GM03348 (cell line): ENCODE data around the gene ABCF2.

Experiments
- DNase-seq: peaks from one replicate; pipeline ENCODE4 v3.0.0; 2012; ENCODE audit warnings: low spot score

The ABCF2 gene

DNA sequence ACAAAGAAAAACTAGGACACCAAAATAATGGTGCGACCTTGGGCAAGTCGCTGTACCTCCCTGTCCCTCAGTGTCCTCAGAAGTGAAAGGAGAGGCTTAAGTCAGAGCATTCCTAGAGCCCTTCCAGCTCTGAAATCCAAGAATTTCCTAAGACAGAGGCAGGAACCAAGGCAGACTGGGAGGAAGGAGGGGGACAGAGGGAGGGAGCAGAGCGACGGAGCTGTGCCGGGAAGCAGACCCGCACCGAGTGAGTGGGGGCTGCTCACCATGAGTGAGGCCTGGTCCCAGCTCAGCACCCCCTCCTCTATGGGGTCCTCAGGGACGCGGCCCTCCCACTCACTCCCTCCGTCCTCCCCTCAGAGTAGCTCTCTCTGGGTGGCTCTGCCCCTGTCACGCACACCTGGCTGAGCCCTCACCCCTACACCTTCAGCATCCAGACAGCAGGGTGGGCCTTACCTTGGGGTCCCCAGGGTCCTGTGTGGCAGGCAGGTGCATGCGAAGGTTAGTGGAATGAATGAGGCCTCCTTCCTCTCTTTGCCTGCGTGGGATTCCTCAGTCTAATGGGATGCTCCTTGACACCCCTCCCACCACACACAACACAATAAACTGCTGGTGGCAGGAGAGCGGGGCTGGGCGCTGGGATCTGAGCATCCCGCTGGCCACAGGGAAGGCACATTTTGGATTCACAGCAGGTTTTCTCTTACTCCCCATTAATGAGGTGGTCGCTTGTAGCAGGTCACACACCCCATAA, 26.1 kb upstream of the ABCF2 start:
- no peak for DNase-seq

DNA sequence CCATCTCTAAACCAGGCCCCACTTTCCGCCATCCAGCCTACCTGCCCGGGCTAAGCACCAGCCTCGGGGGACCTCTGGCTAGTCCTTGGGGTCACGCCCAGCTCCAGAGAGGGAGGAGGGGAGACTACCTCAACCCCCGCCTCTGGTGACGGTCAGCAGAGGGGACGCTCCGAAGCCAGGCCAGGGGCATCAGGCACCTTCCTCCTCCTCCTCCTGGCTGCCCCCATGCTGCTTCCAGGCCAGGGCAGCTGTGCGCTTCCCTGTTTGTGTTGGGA, 25.5 kb upstream of the ABCF2 start:
- DNase-seq = no peak

DNA sequence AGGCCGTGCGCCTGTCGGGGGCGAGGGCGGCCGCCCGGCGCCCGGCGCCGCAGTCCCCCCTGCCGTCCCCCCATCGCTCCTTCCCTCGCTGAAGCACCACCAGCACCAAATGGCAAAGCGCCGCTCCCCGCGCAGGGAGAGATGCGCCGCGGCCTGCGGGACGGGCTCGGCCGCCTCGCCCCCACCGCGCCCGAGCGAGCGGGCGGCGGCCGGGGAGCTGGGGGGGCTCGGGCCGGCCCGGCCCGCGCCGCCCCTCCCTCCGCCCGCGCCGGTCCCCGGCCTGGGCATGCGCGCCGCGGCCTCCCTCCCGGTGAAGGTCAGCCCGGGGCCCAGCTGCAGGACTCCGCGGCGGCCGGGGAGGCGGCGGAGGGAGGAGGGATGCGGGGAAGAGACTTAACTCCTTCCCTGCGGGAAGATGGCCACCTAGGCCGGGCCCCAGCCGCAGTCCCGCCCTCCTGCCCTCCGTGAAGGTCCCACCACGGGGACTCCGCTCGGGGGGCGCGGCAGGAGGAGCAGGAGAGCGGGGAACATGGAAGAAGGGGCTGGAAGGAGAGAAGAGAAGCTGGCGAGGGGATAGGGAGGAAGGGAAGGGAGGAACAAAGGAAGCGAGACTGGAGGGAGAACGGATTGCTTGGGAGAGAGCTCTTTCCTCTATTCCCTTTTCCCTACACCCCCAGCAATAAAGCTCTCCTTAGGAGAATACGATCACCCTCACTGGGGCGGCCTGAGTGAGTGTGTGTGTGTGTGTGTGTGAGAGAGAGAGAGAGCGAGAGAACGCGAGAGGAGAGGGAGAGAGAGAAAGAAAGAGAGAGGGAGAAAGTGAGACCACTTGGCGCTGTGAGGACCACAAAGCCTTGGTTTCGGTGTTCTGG, 24.9 kb upstream of the ABCF2 start:
- peak; percentile 97 for DNase-seq

DNA sequence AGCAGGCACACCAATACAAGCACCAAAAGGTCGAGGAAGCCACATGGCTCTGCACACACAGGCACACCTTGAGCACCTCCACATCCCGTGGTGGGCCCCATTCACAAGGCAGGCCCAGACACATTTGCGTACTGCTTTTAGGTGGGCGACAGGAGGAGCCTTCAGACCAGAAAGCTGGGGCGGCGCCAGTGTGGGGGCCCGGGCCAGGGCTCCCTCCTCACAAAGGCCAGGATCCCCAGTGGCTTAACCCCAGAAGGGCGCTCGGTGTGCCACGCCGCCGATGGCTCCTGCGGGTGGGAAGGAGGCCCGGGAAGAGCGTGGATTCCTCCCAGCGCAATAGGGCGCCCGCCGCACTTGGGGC, 24.3 kb upstream of the ABCF2 start:
- DNase-seq = no peak

DNA sequence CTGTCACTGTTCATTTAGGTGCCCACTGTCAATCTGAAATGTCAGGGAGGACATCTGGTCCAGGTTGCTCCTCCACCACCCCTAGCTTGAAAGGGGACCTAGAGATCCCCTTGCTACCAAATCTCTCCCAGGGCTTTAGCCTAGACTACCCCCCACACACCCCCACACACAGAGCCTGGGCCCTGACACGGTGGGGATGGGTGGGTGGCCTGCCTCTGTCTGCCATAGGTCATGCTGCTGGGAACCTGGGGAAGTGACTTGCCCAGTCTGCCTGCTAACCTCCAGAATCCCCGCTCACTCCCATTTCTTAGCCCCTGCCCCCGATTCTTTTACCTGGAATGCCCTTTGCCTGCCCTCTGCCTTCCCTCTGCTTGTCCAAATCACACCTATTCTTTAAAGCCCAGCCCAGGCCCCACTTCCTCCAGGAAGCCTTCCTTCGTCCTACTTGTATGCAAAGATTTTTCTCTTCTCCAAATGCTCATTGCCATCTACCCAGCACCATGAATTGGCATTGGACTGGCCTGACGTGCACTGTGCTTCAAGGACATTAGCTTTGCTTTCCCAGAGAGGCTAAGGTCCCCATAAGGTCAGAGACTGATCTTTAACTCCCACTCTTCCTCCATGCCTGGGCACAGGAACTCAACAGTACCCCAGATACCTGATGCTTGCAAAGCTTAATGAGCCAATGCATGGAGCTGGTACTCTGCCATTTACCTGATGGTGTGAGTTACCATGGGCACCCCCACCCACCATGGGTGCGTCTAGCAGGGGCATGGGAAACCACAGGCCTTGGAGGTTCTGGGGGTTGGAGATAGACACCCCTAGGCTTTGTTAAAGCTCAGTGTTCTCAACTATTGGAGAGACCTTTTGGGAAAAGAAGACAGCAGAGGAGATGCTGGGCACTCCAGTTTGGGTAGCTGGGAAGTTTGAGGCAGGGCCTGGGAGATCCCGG, 23.5 kb upstream of the ABCF2 start:
- no peak for DNase-seq

GRCh38 chr7:151249732-151250072, 22.7 kb upstream of the ABCF2 start:
- DNase-seq = peak; percentile 86

GRCh38 chr7:151249034-151249731, 22.2 kb upstream of the ABCF2 start:
- DNase-seq = peak; percentile 84

GRCh38 chr7:151248346-151249033, 21.5 kb upstream of the ABCF2 start, which contains the start of gene SMARCD3:
TSS of gene SMARCD3 (minus strand) at chr7:151248694. CDS start at chr7:151248562, 132 bp downstream.
- DNase-seq = peak; percentile 84

- DNase-seq = peak; percentile 56
Observed at GRCh38 chr7:151247611-151248345, 20.8 kb upstream of the ABCF2 start.

GRCh38 chr7:151246851-151247580, 20.0 kb upstream of the ABCF2 start:
- no peak for DNase-seq

GRCh38 chr7:151246102-151246850, 19.3 kb upstream of the ABCF2 start:
- peak; percentile 50 for DNase-seq

DNA sequence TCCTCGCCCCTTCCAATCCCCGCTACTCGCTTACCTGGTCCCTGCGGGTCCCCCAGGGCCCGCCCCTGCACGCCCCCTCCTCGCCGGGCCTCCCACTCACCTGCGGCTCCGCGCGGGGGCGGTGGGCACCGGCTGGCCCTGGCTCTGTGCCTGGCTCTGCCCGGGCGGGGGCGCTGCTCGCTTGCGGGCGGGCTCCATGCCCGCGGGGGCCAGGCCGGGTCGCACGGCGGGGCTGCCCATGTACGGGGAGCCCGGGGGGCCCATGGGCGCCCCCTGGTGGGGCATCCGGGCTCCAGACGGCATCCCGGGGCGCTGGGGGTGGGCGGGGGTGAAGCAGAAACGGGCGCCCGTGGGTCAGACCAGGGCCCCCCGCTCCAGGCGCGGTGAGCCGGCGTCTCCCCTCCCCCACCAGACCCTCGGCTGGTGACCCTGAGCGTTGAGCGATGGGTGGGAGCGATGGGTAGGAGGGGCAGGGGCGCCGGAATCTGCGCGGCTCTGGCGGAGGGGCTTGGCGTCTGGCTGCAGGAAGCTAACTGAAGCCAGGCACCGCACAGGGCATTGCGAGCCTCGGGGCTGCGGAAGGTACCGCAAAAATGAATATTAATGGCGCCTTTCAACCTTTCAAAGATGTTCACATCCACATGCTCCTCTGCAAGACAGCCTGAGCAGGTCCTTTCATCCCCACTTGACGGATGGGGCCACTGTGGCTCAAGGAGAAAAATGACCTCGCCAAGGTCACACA, 18.5 kb upstream of the ABCF2 start:
- DNase-seq = peak; percentile 90

GRCh38 chr7:151244841-151245346, 17.9 kb upstream of the ABCF2 start:
- no peak for DNase-seq

DNA sequence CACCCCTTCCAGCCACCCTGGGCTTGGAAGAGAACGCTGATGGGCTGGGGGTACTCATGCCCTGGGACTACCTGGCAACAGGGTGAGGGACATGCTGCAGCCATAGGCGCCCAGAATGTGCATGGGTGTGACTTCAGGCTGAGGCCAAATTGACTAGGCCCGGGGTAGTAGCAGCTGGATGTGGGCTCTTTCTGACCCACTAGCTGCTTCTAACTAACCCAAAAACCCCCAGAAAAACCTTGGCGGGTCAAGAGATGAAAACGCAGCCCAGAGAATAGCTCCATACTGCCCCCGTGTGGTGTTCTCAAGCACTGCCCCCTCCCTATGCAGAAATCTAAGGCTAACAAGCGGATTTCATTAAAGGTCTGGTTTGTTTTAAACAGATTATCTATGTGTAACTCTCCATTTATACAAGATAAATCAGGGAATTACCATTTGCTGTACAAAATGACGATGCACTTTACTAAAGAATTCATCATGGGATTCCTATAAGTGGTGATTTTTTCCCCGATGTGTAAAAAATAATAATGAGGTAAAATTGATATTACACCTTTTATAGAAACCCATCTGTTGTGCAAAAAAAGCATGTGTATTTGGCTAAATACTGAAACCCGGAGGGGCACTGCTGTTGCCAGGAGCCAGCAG, 17.3 kb upstream of the ABCF2 start:
- DNase-seq = peak; percentile 81

DNA sequence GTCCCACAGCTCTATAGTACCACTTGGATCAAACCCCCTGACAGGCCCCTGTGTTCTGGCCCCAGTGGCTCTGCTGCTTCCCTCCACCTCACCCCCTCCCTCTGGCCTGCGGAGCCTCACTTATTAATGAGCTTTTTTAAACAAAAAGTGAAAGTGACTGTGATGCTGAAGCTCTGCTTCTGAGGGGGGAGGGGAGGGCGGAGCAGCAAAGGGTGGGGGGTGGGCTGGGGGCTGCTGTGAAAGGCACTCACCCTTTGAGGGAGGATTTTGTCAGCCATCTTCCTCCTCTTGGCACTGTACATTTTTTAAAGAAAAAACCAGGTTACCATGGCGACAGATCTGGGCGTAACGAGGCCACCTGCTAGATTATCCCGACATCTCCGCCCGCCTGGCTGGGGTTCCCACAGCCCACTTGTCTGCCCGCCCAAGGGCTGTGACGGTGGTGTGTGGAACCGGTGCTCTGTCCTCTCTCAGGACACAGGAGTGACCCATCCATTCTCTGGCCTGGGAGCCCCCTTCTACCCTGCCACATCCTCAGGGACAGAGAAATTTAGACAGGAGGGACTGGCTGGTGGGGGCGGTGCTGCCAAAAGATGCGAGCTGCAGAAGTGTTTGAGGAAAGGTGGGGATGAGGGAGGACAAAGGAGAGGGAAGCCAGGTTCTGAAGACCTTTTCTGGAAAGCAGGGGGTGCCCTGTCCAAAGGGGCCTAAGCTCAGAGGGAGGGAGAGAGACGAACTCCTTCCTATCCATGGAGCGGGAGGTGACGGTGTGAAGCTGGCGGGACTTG, 16.6 kb upstream of the ABCF2 start:
- no peak for DNase-seq

DNA sequence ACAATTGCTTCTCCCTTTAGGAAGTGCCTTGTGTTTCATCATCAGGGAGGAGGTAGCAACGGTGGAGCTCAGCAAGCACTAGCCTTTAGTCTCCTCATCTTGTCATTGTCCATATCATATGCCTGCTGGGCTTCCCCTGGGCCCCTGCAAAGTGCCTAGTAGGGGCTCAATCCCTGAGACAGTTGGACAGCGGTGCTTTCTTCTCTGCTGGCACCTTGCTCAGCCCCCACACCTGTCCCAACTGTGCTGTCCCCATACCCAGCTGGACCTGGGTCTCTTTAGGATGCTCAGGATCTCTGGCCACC, 16.0 kb upstream of the ABCF2 start:
- DNase-seq = no peak
